ENCODE results near the gene ADAP1.

The ADAP1 gene

GRCh38 chr7:876972-877311 lies 77.5 kb downstream of the ADAP1 start (continued):
- no peak for TF ChIP-seq ZNF629 (tag by site-specific recombination; IDR thresholded peaks at IDR 0.05)
- TF ChIP-seq ZNF670 (tag by site-specific recombination; IDR thresholded peaks at IDR 0.05; ENCODE audit: low read depth), result 0 out of 2 replicates have a peak, but pooled peaks have one; percentile 39
- peak; percentile 52; the same call in 1 of the 2 replicates for TF ChIP-seq ZNF843 (tag by site-specific recombination; IDR thresholded peaks at IDR 0.05)
- TF ChIP-seq ZBTB21 (tag by site-specific recombination; IDR thresholded peaks at IDR 0.05), result no peak
- TF ChIP-seq ZNF76 (tag by site-specific recombination; IDR thresholded peaks at IDR 0.05; ENCODE audit: borderline replicate concordance, low read depth), result peak; percentile 65; the same call in 1 of the 2 replicates
- TF ChIP-seq GLI4 (tag by site-specific recombination; IDR thresholded peaks at IDR 0.05), result no peak
- TF ChIP-seq REPIN1 (tag by site-specific recombination; IDR thresholded peaks at IDR 0.05; ENCODE audit: low read depth), result no peak
- no peak for TF ChIP-seq ZNF549 (tag by site-specific recombination; IDR thresholded peaks at IDR 0.05)
- TF ChIP-seq ZBTB1 (tag by site-specific recombination; IDR thresholded peaks at IDR 0.05), result no peak
- TF ChIP-seq ZNF18 (tag by site-specific recombination; IDR thresholded peaks at IDR 0.05), result no peak
- TF ChIP-seq PRDM10 (tag by site-specific recombination; IDR thresholded peaks at IDR 0.05), result peak; percentile 72
- TF ChIP-seq SCRT1 (tag by site-specific recombination; IDR thresholded peaks at IDR 0.05; ENCODE audit: borderline replicate concordance), result peak; percentile 56
- TF ChIP-seq ZNF239 (tag by site-specific recombination; IDR thresholded peaks at IDR 0.05), result no peak
- peak; percentile 56 for TF ChIP-seq ZBTB17 (tag by site-specific recombination; IDR thresholded peaks at IDR 0.05)
- no peak; the same call in 1 of the 2 replicates for TF ChIP-seq ZSCAN18 (tag by site-specific recombination; IDR thresholded peaks at IDR 0.05)
- TF ChIP-seq TSHZ1 (tag by site-specific recombination; IDR thresholded peaks at IDR 0.05; ENCODE audit: borderline replicate concordance), result 0 out of 2 replicates have a peak, but pooled peaks have one; percentile 23
- peak; percentile 16; the same call in 1 of the 2 replicates for TF ChIP-seq ZNF777 (tag by site-specific recombination; IDR thresholded peaks at IDR 0.05; ENCODE audit: borderline replicate concordance)
- TF ChIP-seq ZNF639 (tag by site-specific recombination; IDR thresholded peaks at IDR 0.05), result peak; percentile 64
- TF ChIP-seq HIC1 (tag by site-specific recombination; IDR thresholded peaks at IDR 0.05), result no peak
- TF ChIP-seq ZNF341 (tag by site-specific recombination; IDR thresholded peaks at IDR 0.05; ENCODE audit: low read depth), result no peak
- TF ChIP-seq ZNF585B (tag by site-specific recombination; IDR thresholded peaks at IDR 0.05), result no peak
- TF ChIP-seq MZF1 (tag by site-specific recombination; IDR thresholded peaks at IDR 0.05; ENCODE audit: borderline replicate concordance), result no peak; the same call in 1 of the 2 replicates
- peak; percentile 76; the same call in 1 of the 2 replicates for TF ChIP-seq KLF16 (tag by site-specific recombination; IDR thresholded peaks at IDR 0.05)
- TF ChIP-seq ZNF473 (tag by site-specific recombination; IDR thresholded peaks at IDR 0.05), result no peak
- TF ChIP-seq ZNF658 (tag by site-specific recombination; IDR thresholded peaks at IDR 0.05), result no peak
- TF ChIP-seq ZNF133 (tag by site-specific recombination; IDR thresholded peaks at IDR 0.05), result no peak
- TF ChIP-seq ZNF792 (tag by site-specific recombination; IDR thresholded peaks at IDR 0.05), result no peak
